ENCODE results near the gene ZSCAN29.

DNA sequence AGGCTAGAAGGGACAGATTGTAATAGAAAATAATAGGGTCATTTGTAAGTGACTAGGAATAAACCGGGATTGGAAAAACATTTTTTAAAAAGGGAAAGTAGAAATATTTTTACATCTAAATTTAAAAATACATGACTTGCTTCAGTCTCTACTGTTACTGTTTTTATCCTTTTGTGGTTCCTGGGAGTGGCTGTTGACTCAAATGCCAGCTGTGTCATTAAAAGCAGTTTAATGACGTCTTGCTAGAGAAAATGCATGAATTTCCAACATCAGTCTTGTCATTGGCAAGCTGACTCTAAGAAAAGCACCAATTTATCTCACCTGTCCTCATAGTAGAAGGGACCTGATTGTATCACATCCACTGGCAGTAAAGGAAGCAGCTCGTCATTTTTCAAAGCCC is 23.7 kb downstream of the ZSCAN29 start:
- TF ChIP-seq, protein P1, sequence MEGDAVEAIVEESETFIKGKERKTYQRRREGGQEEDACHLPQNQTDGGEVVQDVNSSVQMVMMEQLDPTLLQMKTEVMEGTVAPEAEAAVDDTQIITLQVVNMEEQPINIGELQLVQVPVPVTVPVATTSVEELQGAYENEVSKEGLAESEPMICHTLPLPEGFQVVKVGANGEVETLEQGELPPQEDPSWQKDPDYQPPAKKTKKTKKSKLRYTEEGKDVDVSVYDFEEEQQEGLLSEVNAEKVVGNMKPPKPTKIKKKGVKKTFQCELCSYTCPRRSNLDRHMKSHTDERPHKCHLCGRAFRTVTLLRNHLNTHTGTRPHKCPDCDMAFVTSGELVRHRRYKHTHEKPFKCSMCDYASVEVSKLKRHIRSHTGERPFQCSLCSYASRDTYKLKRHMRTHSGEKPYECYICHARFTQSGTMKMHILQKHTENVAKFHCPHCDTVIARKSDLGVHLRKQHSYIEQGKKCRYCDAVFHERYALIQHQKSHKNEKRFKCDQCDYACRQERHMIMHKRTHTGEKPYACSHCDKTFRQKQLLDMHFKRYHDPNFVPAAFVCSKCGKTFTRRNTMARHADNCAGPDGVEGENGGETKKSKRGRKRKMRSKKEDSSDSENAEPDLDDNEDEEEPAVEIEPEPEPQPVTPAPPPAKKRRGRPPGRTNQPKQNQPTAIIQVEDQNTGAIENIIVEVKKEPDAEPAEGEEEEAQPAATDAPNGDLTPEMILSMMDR (IDR thresholded peaks at IDR 0.05) = no peak
- no peak for TF ChIP-seq POLR2A (IDR thresholded peaks at IDR 0.05)

All from adrenal gland (tissue), 5 donors.